RWPE1 (cell line): Measurements from ENCODE around the gene POLE.

Source experiments
- CTCF ChIA-PET: fragments of 350-600 bp; sonication (Branson Sonifier 250); formaldehyde crosslinking; extraction: SDS; loops from one replicate; lab custom pipeline; 2021; lab: Yijun Ruan, JAX
- POLR2A ChIA-PET: fragments of 400-600 bp; formaldehyde crosslinking; extraction: SDS; loops from one replicate; lab custom pipeline; 2020; ENCODE audit warnings: antibody characterized with exemption; ENCODE audit not compliant: low non-redundant PET; lab: Yijun Ruan, JAX
- DNase-seq: peaks from one replicate; pipeline ENCODE4 v3.0.0; 2012; ENCODE audit warnings: low spot score
- H3K27ac ChIP-seq: fragments of 450-650 bp; 2 replicates; pipeline ENCODE4 v1.5.1; 2017
- TF ChIP-seq, protein P1 (sequence below): fragments of 450-650 bp; conservative IDR thresholded peaks from 2 replicates; pipeline ENCODE4 v1.5.1; 2017; ENCODE audit warnings: low read depth, mild to moderate bottlenecking

Gene POLE

GRCh38 chr12:132641811-132642650, 45.1 kb downstream of the POLE start:
- TF ChIP-seq, protein P1, sequence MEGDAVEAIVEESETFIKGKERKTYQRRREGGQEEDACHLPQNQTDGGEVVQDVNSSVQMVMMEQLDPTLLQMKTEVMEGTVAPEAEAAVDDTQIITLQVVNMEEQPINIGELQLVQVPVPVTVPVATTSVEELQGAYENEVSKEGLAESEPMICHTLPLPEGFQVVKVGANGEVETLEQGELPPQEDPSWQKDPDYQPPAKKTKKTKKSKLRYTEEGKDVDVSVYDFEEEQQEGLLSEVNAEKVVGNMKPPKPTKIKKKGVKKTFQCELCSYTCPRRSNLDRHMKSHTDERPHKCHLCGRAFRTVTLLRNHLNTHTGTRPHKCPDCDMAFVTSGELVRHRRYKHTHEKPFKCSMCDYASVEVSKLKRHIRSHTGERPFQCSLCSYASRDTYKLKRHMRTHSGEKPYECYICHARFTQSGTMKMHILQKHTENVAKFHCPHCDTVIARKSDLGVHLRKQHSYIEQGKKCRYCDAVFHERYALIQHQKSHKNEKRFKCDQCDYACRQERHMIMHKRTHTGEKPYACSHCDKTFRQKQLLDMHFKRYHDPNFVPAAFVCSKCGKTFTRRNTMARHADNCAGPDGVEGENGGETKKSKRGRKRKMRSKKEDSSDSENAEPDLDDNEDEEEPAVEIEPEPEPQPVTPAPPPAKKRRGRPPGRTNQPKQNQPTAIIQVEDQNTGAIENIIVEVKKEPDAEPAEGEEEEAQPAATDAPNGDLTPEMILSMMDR: no peak
- ChIA-PET POLR2A (no interaction called here), CTCF (no interaction called here)
- no peak for DNase-seq
- H3K27ac ChIP-seq: no peak overlapping the region

GRCh38 chr12:132640936-132641335, 46.2 kb downstream of the POLE start:
- POLR2A ChIA-PET: interaction anchor here (0.5 kb wide), 1 partner anchor 501 kb away, joined by 3 read pairs; no protein-coding TSS in a partner anchor
- H3K27ac ChIP-seq: no peak overlapping the region
- TF ChIP-seq, protein P1: no peak
- CTCF ChIA-PET: interaction anchor here (0.5 kb wide), 1 partner anchor 13 kb away, joined by 3 read pairs; no protein-coding TSS in a partner anchor
- no peak for DNase-seq

GRCh38 chr12:132639956-132640520, 47.1 kb downstream of the POLE start:
- CTCF ChIA-PET: no interaction called here
- DNase-seq: no peak
- POLR2A ChIA-PET: interaction anchor here (0.5 kb wide), 1 partner anchor 500 kb away, joined by 3 read pairs; no protein-coding TSS in a partner anchor
- peak overlapping the region; percentile 7; the same call in 1 of the 2 replicates for H3K27ac ChIP-seq
- TF ChIP-seq, protein P1: no peak

DNA sequence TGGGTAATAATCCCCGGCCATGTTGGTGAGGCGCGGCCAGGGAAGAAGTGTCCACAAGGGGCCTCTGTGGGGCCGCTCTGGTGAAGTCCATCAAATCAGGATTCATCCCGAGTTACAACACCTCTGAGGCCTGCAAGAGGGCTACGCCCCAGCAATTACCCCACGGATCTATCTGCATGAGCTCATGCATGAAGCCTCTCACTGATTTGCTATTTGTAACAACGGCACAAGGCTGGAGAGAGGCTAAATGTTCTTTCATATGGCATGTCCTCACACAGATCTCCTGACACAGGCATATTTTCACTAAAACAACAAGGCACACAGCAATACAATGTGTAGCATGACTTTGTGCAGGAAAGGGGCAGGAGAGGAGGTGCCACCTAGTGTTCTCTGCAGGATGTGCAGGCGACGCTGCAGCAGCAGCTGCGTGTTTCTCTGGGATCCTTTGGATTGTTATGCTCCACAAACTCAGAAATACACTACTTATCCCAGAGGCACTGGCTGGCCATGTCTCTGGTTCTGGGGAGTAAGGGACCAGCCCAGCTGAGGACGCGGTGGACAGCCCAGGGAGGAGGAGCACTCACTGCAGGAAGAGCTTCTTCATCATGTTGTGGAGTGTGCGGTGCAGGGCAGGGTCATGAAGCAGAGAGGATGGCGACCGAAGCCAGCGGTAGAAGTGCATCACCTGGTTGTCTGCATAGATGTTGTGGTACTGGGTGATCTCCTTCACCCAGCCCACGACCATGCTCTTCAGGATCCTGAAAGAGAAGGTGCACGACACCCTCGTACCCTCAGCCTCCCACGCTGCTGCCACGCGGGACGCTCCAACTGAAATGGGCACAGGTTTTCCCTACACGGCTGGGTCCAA, 48.4 kb downstream of the POLE start:
- CTCF ChIA-PET: interaction anchor here (0.6 to 1.7 kb wide), 13 partner anchors 9 to 223 kb away, joined by 3 to 12 read pairs (median 3); no protein-coding TSS in a partner anchor

GRCh38 chr12:132637811-132638210, 49.3 kb downstream of the POLE start:
- POLR2A ChIA-PET: no interaction called here
- TF ChIP-seq, protein P1: no peak
- CTCF ChIA-PET: interaction anchor here (1.7 kb wide), 1 partner anchor 35 kb away, joined by 5 read pairs; no protein-coding TSS in a partner anchor
- H3K27ac ChIP-seq: no peak overlapping the region
- DNase-seq: no peak

More for the DNA sequence above, 48.4 kb downstream of the POLE start:
- TF ChIP-seq, protein P1: peak; percentile 83
- POLR2A ChIA-PET: interaction anchor here (0.5 to 0.6 kb wide), 2 partner anchors 32 to 44 kb away, joined by 3 to 8 read pairs; no protein-coding TSS in a partner anchor
- DNase-seq: peak; percentile 49
- 0 out of 2 replicates have a peak overlapping the region, but pooled peaks have one; percentile 1 for H3K27ac ChIP-seq
